Endothelial cell (in vitro differentiated cells): ENCODE measurements around the gene MGAT5. TPM values are rescaled to one million over a fixed set of nuclear protein-coding genes. Genes with fewer than 3 reads are reported as not detected.

ENCODE experiments used
- DNase-seq: peaks from one replicate; pipeline ENCODE4 v3.0.0; 2021; ENCODE audit warnings: low spot score
- H3K27ac Mint-ChIP-seq: one replicate; pipeline ENCODE4 v1.8.0; 2021; ENCODE audit warnings: mixed read lengths, inconsistent platforms; ENCODE audit not compliant: unreplicated experiment
- H3K27me3 Mint-ChIP-seq: one replicate; pipeline ENCODE4 v1.8.0; 2021; ENCODE audit warnings: mild to moderate bottlenecking, moderate library complexity, mixed read lengths, inconsistent platforms; ENCODE audit not compliant: unreplicated experiment
- H3K36me3 Mint-ChIP-seq: one replicate; pipeline ENCODE4 v1.8.0; 2021; ENCODE audit warnings: mild to moderate bottlenecking, low read depth, mixed read lengths, inconsistent platforms; ENCODE audit not compliant: unreplicated experiment
- H3K4me1 Mint-ChIP-seq: one replicate; pipeline ENCODE4 v1.8.0; 2021; ENCODE audit warnings: mild to moderate bottlenecking, mixed read lengths, inconsistent platforms; ENCODE audit not compliant: unreplicated experiment
- H3K4me3 Mint-ChIP-seq: one replicate; pipeline ENCODE4 v1.8.0; 2021; ENCODE audit warnings: mild to moderate bottlenecking, mixed read lengths, inconsistent platforms; ENCODE audit not compliant: unreplicated experiment
- H3K9me3 Mint-ChIP-seq: one replicate; pipeline ENCODE4 v1.8.0; 2021; ENCODE audit warnings: mixed read lengths, inconsistent platforms; ENCODE audit not compliant: unreplicated experiment
- total RNA-seq: library from RNA; stranded (reverse); fragmentation: NEBNext Ultra II Directional; extraction: Animal tissue kit (Norgen Biotek cat#: 25700); gene quantifications from one replicate; pipeline ENCODE4 v1.2.1, GENCODE V29; 2021; ENCODE audit not compliant: unreplicated experiment
- TF ChIP-seq, protein P1 (sequence below): fragments of 200-600 bp; sonication (generic); IDR thresholded peaks from one replicate; pipeline ENCODE4 v1.5.0; 2021; ENCODE audit warnings: antibody characterized with exemption; ENCODE audit not compliant: unreplicated experiment

MGAT5 gene
- total RNA-seq, 1 donor from 2014 or later, result 124 TPM

DNA sequence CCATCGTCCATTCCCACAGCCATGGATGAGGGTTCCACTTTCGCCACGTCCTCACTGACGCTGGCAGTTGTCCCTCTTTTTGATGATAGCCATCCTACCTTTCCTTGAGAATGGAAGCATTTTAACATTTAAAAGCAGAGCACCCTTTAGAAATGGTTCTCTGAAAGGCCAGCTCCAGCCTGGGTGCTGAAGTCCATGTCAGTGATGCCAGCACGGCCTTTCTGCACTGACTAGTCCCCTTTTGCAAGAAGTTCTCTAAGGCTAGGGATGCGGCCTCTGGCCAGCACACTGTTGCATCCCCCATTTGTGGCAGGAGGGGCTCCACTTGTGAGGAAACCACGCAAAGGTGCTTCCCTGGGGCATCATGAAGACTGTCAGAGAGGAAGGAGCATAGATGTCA is 203.5 kb downstream of the MGAT5 start:
- peaks cover 18% of the 10 kb centered on the region for H3K27me3 Mint-ChIP-seq
- TF ChIP-seq, protein P1, sequence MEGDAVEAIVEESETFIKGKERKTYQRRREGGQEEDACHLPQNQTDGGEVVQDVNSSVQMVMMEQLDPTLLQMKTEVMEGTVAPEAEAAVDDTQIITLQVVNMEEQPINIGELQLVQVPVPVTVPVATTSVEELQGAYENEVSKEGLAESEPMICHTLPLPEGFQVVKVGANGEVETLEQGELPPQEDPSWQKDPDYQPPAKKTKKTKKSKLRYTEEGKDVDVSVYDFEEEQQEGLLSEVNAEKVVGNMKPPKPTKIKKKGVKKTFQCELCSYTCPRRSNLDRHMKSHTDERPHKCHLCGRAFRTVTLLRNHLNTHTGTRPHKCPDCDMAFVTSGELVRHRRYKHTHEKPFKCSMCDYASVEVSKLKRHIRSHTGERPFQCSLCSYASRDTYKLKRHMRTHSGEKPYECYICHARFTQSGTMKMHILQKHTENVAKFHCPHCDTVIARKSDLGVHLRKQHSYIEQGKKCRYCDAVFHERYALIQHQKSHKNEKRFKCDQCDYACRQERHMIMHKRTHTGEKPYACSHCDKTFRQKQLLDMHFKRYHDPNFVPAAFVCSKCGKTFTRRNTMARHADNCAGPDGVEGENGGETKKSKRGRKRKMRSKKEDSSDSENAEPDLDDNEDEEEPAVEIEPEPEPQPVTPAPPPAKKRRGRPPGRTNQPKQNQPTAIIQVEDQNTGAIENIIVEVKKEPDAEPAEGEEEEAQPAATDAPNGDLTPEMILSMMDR, result no peak

DNA sequence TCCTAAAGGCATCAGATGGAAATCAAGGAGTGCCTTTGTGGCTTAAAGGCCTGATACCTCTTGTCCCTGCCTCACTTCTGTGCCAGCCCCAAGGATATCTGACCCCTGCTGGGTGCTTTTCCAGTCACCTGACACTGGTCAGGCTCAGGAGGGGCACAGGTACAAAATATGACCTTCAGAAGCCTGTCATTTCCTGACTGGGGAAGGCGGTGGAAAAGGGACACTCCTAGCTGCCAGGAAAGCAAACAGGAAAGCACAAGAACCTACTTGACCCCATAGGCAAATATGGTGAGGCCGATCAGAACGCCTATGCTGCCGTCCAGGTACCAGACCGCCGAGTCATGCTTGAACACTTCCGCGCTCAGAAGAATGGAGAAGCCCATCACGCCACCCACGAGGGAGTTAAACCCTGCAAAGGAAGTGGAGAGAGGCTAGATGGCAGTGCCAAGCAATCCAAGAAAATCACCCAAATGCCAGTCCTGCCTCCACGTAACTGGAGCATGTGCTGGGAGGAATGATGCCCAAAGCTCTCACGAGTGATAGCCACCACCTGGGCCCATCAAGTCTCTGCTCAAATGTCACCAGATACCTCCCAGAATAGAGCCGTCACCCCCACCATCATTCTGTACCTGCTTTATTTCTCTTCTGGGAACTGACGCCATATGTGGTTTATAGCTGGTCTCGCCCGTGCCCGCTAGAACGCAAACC is 204.0 kb downstream of the MGAT5 start:
- Mint-ChIP-seq H3K36me3 (peaks cover 33% of the 10 kb centered on the region), H3K4me3 (peak overlapping the region; percentile 21), H3K4me1 (peaks cover 10% of the 10 kb centered on the region), H3K27me3 (peaks cover 18% of the 10 kb centered on the region), H3K27ac (peak overlapping the region; percentile 44), H3K9me3 (no peaks in the 10 kb centered on the region)
- no peak for DNase-seq
- TF ChIP-seq, protein P1, result no peak

More for the DNA sequence above, 203.5 kb downstream of the MGAT5 start:
- Mint-ChIP-seq H3K4me1 (peaks cover 7% of the 10 kb centered on the region), H3K27ac (no peak overlapping the region), H3K36me3 (peaks cover 29% of the 10 kb centered on the region), H3K4me3 (no peak overlapping the region), H3K9me3 (no peaks in the 10 kb centered on the region)
- DNase-seq, result no peak

DNA sequence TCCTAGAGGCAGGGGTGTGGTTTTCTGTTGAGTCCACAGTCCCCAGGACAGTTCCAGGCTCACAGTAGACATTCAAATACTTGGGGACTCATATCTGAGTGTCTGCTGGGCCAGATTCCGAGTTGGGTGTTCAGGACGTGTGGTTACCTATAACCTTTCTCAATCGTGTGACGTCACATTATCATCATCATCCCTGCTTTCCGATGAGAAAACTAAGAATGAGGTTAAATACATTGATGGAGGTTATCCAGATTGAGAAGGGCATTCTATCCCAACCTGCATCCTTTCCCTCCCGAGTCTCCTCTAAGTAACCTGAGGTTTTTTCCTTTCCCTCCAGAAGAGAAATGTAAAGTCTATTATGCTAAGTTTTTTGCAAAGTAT is 204.6 kb downstream of the MGAT5 start:
- Mint-ChIP-seq H3K27ac (no peak overlapping the region), H3K36me3 (peaks cover 33% of the 10 kb centered on the region), H3K27me3 (peaks cover 18% of the 10 kb centered on the region), H3K4me3 (peak overlapping the region; percentile 21), H3K9me3 (no peaks in the 10 kb centered on the region), H3K4me1 (peaks cover 10% of the 10 kb centered on the region)
- DNase-seq, result no peak
- TF ChIP-seq, protein P1, result no peak

DNA sequence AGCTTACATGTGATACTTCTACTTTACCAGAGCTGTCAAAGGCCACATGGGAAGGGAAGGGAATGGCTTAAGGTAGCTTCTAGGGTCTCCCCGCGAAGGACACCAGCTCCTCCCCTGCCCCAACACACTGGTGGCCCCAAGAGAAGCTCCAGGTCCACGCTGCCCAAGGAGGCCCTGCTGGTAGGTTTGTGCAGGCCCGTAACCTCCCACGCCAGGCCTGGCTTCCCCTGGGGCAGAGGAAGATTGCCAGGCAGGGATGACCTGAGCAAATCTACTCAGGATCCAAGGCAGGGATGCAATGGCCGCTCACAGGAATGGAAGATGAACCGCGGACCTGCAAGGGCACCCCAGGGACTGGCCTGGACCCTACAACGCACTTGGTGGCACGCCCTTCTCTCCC is 205.1 kb downstream of the MGAT5 start:
- no peak for DNase-seq

More for the DNA sequence above, 205.1 kb downstream of the MGAT5 start:
- no peak overlapping the region for H3K4me3 Mint-ChIP-seq
- H3K4me1 Mint-ChIP-seq, result peaks cover 10% of the 10 kb centered on the region
- no peak overlapping the region for H3K27ac Mint-ChIP-seq
- H3K9me3 Mint-ChIP-seq, result no peaks in the 10 kb centered on the region
- TF ChIP-seq, protein P1, result no peak
- H3K27me3 Mint-ChIP-seq, result peaks cover 18% of the 10 kb centered on the region
- H3K36me3 Mint-ChIP-seq, result peaks cover 34% of the 10 kb centered on the region
